Measurements from ENCODE around the gene SSTR3.
"Not testable (repeated sequence)": the region's sequence is repeated elsewhere in the genome, so short reads cannot be mapped to it uniquely, and the experiment has no call there.

SSTR3 gene

GRCh38 chr22:37241351-37242142 is 29.3 kb upstream of the SSTR3 start:
- DNase-seq: no peak

GRCh38 chr22:37240941-37241320 is 28.7 kb upstream of the SSTR3 start:
- DNase-seq: no peak

DNA sequence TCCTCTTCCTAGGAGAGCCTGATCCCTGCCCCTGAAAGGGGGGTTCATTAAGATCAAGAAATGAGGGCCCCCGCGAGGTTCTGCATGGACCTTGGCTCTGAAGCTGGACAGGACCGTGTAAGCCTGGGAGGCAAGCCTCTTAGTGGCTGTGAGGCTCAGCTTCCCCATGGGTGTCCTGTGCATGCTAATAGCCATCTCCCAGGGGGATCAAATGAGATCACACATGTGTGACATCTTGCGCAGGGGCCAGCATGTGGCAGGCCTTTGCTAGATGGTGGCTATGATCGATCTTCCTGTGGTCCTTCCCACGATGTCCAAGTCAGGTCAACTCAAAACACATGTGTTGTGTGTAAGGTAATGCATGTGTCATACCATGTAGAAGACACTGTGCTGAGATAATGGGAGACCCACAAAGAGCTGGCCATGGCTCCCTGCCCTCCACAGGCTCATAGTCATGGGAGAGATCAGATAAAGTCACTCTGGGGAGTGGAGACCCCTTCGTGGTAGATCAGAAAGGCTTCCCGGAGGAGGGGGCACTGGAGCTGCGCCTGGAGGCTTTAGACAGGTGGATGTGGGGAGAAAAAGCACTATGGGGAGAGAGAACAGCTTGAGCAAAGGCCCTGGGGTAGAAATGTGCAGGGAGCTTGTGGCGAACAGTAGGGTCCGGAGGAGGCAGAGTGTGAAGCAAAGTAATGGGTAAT is 28.1 kb upstream of the SSTR3 start:
- DNase-seq: no peak

- DNase-seq: no peak
These were observed 27.3 kb upstream of the SSTR3 start for GRCh38 chr22:37239336-37240239.

- DNase-seq: no peak
These were observed 25.3 kb upstream of the SSTR3 start for GRCh38 chr22:37237371-37238268.

DNA sequence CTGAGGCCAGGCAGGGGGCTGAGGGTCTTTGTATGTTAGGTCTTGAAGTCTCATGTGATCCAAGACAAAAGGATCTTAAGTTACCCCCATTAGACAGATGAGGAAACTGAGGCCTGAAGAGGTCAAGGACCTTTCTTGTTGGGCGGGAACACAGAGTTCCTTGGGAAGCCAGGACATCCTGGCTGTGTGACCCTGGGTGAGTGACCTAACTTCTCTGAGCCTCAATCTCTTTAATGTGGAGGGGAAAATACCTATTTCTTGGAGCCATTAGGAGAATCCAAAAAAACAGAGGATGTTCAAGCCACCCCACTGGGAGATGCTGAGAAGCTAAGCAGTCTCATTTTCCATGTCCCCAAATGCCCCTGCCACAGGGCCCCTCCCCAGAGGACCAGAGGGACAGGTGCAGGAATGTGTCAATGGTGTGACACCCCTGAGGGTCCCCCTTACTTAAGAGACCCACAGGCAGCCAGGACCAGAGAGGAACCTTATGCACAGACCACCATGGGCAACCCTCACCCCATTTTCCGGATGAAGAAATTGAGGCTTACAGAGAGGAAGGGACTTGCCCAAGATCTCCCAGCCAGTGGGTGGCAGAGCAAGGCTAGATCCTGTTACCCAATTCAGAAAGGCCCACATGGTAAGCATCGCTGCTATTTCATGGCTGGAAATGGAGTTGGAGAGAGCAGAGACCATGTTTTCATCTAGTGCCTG is 23.8 kb upstream of the SSTR3 start:
- DNase-seq: no peak

DNA sequence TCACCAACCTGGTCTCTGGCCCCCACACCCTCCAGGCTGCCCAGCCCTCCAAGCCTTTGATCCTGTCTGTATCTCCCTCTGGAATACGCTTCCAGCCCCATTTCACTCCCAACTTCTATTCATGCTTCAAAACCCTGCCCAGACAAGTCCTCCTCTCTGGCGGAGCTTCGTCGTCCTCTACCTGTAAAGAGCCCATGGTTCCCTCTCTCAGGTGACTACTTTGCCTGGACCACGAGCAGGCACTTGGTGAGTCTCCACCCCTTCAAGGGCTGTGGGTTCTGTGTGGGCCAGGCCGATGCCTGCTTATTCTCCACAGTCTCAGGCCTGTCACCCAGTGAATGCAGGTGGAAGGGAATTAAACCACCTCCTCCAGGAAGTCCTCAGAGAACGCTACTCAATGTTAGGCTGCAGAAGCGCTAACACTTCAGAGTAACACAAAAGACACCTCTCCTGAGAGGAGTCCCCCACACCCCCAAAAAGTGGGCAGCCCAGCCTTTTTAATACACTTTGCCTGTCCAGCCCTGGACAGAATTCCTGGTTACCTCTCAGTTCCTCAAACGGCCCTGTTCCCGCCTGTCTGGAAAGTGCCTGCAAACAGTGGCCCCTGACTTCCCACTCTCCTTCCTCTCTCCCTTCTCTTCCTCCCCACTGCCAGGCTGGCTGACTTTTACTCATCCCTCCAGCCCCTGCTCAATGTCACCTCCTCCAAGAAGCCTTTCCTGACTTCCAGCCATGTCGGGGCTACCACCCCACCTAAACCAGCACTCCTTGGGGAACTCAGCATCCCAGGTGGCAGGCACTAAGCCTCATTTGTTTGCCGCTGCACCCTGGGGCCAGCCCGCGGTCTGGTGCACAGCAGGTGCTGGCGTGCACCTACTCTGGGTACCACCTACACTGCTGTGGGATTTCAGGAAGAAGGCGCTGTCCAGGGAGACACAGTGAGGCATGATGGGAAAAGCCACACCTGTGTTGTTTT is 22.7 kb upstream of the SSTR3 start:
- DNase-seq: peak; percentile 11 to 18

GRCh38 chr22:37233751-37234631 is 21.7 kb upstream of the SSTR3 start:
- DNase-seq: peak in 1 of 2 donors; percentile 0

GRCh38 chr22:37233371-37233750 is 21.1 kb upstream of the SSTR3 start:
- not testable (repeated sequence) for DNase-seq

- DNase-seq: no peak
These were observed 20.1 kb upstream of the SSTR3 start for GRCh38 chr22:37232140-37232998.

DNA sequence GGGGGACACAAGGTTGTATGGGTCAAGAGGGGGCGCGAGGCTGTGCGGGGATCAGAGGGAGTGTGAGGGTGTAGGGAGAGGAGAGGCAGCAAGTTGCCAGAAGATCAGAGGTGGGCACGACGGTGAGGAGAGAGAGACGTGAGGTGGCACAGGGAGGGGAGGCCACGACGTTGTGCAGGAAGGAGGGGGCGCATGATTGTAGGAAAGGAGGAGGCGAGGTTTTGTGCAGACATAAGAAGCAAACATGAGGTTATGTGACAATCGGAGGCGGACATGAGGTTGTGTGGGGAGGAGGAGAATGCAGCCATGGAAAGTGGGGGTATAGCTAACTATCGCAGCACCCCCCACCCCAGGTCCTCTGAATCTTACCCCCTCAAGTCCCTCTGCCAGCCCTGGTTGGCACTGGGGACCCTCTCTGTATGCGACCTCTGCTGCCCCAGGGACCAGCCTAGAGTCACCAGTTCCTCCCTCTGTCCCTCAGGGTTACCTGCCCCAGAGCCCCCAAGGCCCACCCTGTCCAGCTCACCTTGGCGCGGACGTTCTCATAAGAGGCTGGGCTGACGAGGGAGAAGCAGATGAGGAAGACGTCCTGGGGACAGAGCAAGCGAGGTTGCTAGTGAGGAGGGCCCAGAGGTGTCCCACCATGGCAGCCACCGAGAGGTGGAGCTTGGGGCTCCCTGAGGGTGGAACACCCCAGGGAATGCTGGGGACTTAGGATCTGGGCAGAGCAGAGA is 19.3 kb upstream of the SSTR3 start:
- DNase-seq: peak; percentile 67 to 76

DNA sequence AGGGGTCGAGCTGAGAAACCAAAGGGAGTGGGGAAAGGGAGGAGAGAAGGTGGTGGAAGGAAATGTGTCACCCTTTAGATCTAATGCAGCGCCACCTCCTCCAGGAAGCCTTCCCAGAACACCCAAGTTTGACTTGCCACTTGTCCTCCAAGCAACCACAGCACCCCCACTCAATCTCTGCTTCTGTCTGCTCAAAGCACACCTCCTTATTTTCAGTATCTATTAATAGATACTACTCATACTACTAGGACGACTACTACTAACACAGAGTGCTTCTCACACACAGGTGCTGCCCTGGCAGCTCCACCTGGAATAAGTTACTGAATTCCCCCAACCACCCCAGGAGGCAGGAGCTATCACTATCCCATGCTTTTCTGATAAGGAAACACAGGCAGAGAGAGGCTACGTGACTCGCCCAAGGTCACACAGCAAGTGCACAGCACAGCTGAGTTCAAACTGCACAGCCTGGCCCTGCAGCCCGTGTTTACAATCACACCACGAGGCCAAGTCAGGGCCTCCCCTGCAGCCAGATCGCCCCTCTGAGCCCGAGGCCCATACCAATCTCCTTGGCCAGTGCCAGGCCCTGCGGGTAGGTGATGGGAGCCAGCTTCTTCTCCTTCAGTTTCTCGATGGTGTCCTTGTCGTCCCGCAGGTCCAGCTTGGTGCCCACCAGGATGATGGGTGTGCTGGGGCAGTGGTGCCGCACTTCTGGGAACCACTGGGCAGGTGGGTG is 18.6 kb upstream of the SSTR3 start:
- DNase-seq: peak; percentile 71 to 72

GRCh38 chr22:37229805-37230672 is 17.8 kb upstream of the SSTR3 start:
- DNase-seq: peak; percentile 90 to 93

DNA sequence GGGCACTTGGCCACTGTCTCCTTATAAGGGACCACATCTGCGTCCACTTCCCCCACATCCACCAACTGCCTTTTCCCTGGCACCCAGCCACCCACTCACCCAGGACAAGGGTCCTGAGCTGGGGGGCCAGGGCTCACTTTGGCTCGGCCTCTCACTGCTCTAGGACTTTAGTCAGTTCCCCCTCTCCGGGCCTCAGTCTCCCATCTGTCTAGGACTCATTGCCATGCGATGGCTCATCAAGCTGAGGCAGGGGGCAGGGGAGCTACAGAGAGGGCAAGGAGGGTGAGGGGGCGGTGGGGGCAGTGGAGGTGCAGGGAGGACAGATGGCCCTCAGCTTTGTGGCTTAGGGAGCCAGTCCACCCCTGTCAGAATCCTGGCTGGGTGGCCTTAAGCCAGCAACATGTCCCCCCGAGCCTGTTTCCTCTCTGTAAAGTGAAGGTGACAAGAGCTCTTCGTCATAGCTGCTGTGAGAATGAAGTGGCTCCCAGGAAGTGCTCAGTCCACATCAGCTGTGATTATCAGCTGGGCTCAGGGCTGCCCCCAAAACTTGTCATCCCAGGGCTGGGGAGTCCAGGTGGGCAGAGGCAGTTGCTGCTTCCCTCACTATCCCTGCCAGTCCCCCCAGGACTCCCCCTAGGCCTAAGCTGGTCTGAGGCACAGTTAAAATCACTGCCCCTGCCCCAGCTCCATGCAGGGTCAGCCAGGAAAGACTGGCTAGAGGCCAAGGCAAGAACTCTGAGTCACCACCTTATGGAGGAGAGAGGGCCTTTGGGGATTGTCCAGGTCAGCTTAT is 16.9 kb upstream of the SSTR3 start:
- DNase-seq: no peak
